ENCODE results near the gene ASAH2B.

The ASAH2B gene

DNA sequence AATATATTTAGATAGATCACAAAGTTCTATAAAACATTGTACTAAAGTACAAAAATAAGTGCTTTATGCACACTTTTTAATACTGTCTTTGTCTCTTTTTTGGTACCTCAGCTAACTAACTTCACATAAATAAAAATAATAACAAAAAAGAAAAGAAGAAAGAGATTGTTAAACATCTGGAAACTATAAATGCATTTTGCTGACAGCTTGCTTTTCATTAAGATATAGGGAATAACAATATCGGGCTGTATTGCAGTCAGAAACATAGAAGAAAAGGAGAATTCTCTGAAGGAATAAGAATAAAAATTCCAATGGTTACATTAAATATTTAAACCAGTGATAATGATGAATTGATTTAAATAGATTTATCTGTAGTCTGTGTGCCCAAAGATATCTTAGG, 59.9 kb downstream of the ASAH2B start:
- no peak for DNase-seq

DNA sequence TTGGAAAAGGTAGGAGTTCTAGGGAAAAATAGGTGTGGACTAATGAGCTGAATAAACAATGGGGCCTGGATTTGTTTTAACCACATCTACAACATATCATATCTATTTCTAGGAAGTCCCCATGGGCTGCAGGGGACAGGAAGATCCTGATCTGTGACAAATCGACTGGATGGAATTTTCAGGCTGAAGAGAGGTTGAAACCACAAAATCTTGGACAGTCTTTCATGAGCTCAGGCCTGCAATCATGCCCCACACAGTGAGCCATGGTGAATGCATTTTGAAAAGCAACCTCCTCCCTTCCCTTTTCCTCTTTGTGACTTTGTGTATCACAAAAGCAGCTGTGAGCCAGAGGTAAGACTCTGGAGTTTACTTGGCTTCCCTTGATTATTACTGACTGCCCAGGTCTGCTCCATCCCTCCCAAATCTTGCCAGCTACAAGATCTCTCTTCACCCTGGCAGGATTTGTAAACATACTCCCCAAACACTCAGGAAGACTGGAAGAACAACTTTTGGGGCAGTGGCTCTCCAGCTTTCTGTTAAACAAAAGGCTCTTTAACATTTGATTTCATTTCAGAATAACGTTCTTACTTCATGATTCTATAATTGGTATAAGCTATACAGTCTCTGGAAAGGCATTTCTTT, 66.4 kb downstream of the ASAH2B start:
- DNase-seq, result no peak

DNA sequence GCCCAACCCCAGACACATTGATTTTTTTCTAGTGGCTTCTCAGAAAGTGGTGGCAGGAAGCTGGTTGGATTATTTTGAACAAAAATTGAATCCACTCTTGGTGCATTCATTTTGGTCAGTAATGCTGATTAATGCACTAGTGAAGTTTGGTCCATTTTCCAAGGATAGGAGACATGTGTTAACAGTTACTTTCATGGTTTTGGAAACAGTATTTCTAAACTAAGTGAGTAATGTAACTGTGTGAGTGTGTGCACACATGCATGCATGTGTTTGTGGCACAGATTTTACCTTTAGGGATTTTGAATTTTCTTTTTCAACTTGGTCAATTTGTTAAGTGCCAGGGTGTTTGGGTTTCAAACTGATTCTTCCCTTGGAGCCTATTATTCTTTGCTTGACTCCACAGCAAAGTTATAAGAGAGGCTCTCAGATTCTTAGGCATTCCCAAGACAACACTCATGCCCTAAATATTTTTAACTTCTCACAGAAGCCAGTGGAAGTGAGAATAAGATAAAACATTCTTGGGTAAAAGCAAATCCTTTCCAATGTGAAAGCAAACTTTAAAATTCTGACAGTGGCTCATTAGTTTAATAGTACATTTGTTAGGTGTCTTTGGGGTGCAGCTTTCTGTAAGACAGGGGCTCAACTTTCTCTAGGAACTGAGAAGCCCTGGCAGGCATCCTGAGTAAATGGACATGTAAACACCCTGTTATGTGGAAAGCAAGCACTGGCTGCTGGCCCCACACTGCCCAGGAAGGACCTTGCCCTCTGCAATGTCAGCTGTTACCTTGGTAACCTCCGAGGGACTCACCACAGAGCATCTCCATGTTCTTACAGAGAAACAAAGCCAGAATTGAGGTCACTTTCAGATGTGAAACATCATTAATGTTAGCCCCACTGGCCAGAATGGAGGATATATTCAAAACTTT, 68.4 kb downstream of the ASAH2B start:
- no peak for DNase-seq
